Activated T-cell treated with anti-CD3 and anti-CD28 coated beads, Interleukin-2, amount 50 U/mL, for 4 hours (primary cell): ENCODE data around the gene NASP. TPM values are rescaled to one million over a fixed set of nuclear protein-coding genes. Genes with fewer than 3 reads are reported as not detected.

Experiments used
- ATAC-seq, 2 donors: fragments of 200-7000 bp; cut with Tn5 transposase; one replicate each; pipeline ENCODE4 v1.10.0; 2021
- DNase-seq: peaks from one replicate; pipeline ENCODE4 v3.0.0-alpha.2; 2020
- H3K27me3 Mint-ChIP-seq: one replicate; pipeline ENCODE4 v1.8.0; 2021; ENCODE audit warnings: low read depth, mixed read lengths
- H3K36me3 Mint-ChIP-seq: one replicate; pipeline ENCODE4 v1.8.0; 2022; ENCODE audit warnings: mixed read lengths; ENCODE audit not compliant: insufficient read depth
- H3K4me1 Mint-ChIP-seq: one replicate; pipeline ENCODE4 v1.8.0; 2021; ENCODE audit warnings: low read depth, mixed read lengths
- H3K4me3 Mint-ChIP-seq: one replicate; pipeline ENCODE4 v1.8.0; 2021; ENCODE audit warnings: mild to moderate bottlenecking, moderate library complexity, mixed read lengths
- H3K9me3 Mint-ChIP-seq: one replicate; pipeline ENCODE4 v1.8.0; 2021; ENCODE audit warnings: mixed read lengths
- total RNA-seq, 3 donors: library from RNA; stranded (reverse); gene quantifications; one replicate each; pipeline ENCODE4 v1.2.1, GENCODE V29; 2021

The NASP gene
- total RNA-seq, 3 donors from 2014 or later: 243 to 271 (median 268) TPM

- Mint-ChIP-seq H3K36me3 (peaks cover 14% of the 10 kb centered on the region), H3K27me3 (no peaks in the 10 kb centered on the region), H3K4me1 (peaks cover 19% of the 10 kb centered on the region), H3K4me3 (no peak overlapping the region), H3K9me3 (no peaks in the 10 kb centered on the region)
- DNase-seq (no peak), ATAC-seq (no peak)
Observed at GRCh38 chr1:45554198-45554597, 29.6 kb upstream of the NASP start.

GRCh38 chr1:45557422-45557944, 26.4 kb upstream of the NASP start:
- ATAC-seq (no peak), DNase-seq (no peak)
- peaks cover 9% of the 10 kb centered on the region for H3K4me1 Mint-ChIP-seq
- peaks cover 18% of the 10 kb centered on the region for H3K36me3 Mint-ChIP-seq
- H3K9me3 Mint-ChIP-seq: no peaks in the 10 kb centered on the region
- no peak overlapping the region for H3K4me3 Mint-ChIP-seq
- H3K27me3 Mint-ChIP-seq: no peaks in the 10 kb centered on the region

GRCh38 chr1:45563843-45564242, 20.0 kb upstream of the NASP start:
- ATAC-seq (no peak), DNase-seq (no peak)
- peaks cover 35% of the 10 kb centered on the region for H3K36me3 Mint-ChIP-seq
- no peaks in the 10 kb centered on the region for H3K9me3 Mint-ChIP-seq
- H3K27me3 Mint-ChIP-seq: no peaks in the 10 kb centered on the region
- no peak overlapping the region for H3K4me3 Mint-ChIP-seq
- no peaks in the 10 kb centered on the region for H3K4me1 Mint-ChIP-seq

- DNase-seq (no peak), ATAC-seq (no peak)
- H3K4me3 Mint-ChIP-seq: no peak overlapping the region
- H3K27me3 Mint-ChIP-seq: no peaks in the 10 kb centered on the region
- H3K9me3 Mint-ChIP-seq: no peaks in the 10 kb centered on the region
- H3K36me3 Mint-ChIP-seq: peaks cover 33% of the 10 kb centered on the region
- H3K4me1 Mint-ChIP-seq: no peaks in the 10 kb centered on the region
Observed at GRCh38 chr1:45566722-45567121, 17.1 kb upstream of the NASP start.

- H3K9me3 Mint-ChIP-seq: no peaks in the 10 kb centered on the region
- peaks cover 29% of the 10 kb centered on the region for H3K36me3 Mint-ChIP-seq
- ATAC-seq: no peak
- no peak overlapping the region for H3K4me3 Mint-ChIP-seq
- DNase-seq: no peak
- H3K4me1 Mint-ChIP-seq: no peaks in the 10 kb centered on the region
- no peaks in the 10 kb centered on the region for H3K27me3 Mint-ChIP-seq
Observed at GRCh38 chr1:45567911-45568310, 15.9 kb upstream of the NASP start.

- Mint-ChIP-seq H3K36me3 (peaks cover 29% of the 10 kb centered on the region), H3K4me1 (no peaks in the 10 kb centered on the region), H3K4me3 (no peak overlapping the region), H3K27me3 (no peaks in the 10 kb centered on the region), H3K9me3 (no peaks in the 10 kb centered on the region)
- DNase-seq (no peak), ATAC-seq (no peak)
Observed at GRCh38 chr1:45568421-45568820, 15.4 kb upstream of the NASP start.

- ATAC-seq (peak in 1 of 2 donors; percentile 19), DNase-seq (no peak)
- no peaks in the 10 kb centered on the region for H3K27me3 Mint-ChIP-seq
- H3K4me3 Mint-ChIP-seq: no peak overlapping the region
- H3K36me3 Mint-ChIP-seq: peaks cover 22% of the 10 kb centered on the region
- no peaks in the 10 kb centered on the region for H3K9me3 Mint-ChIP-seq
- H3K4me1 Mint-ChIP-seq: no peaks in the 10 kb centered on the region
Observed at GRCh38 chr1:45569571-45569961, 14.3 kb upstream of the NASP start.

GRCh38 chr1:45569962-45570581, 13.8 kb upstream of the NASP start:
- Mint-ChIP-seq H3K9me3 (no peaks in the 10 kb centered on the region), H3K4me3 (no peak overlapping the region), H3K36me3 (peaks cover 22% of the 10 kb centered on the region), H3K27me3 (no peaks in the 10 kb centered on the region), H3K4me1 (no peaks in the 10 kb centered on the region)
- DNase-seq: peak; percentile 67
- peak; percentile 94 to 96 for ATAC-seq

GRCh38 chr1:45570631-45571030, 13.2 kb upstream of the NASP start:
- Mint-ChIP-seq H3K36me3 (peaks cover 22% of the 10 kb centered on the region), H3K4me3 (no peak overlapping the region), H3K9me3 (no peaks in the 10 kb centered on the region), H3K4me1 (no peaks in the 10 kb centered on the region), H3K27me3 (no peaks in the 10 kb centered on the region)
- no peak for ATAC-seq
- DNase-seq: no peak

- Mint-ChIP-seq H3K4me3 (no peak overlapping the region), H3K4me1 (no peaks in the 10 kb centered on the region), H3K27me3 (no peaks in the 10 kb centered on the region), H3K36me3 (peaks cover 7% of the 10 kb centered on the region), H3K9me3 (no peaks in the 10 kb centered on the region)
- ATAC-seq (no peak), DNase-seq (no peak)
Observed at GRCh38 chr1:45573231-45573804, 10.5 kb upstream of the NASP start.

- peaks cover 3% of the 10 kb centered on the region for H3K36me3 Mint-ChIP-seq
- no peaks in the 10 kb centered on the region for H3K27me3 Mint-ChIP-seq
Observed at GRCh38 chr1:45574105-45574626, 9.7 kb upstream of the NASP start.

GRCh38 chr1:45583264-45583665, 576 bp upstream of the NASP start:
- no peaks in the 10 kb centered on the region for H3K27me3 Mint-ChIP-seq
- no peaks in the 10 kb centered on the region for H3K9me3 Mint-ChIP-seq
- peak; percentile 75 to 76 for ATAC-seq

More at GRCh38 chr1:45574105-45574626, 9.7 kb upstream of the NASP start:
- DNase-seq (no peak), ATAC-seq (no peak)
- Mint-ChIP-seq H3K4me3 (no peak overlapping the region), H3K9me3 (no peaks in the 10 kb centered on the region), H3K4me1 (no peaks in the 10 kb centered on the region)

GRCh38 chr1:45584351-45585109, 689 bp downstream of the NASP start:
- Mint-ChIP-seq H3K4me1 (peaks cover 30% of the 10 kb centered on the region), H3K4me3 (peak overlapping the region; percentile 99), H3K9me3 (no peaks in the 10 kb centered on the region), H3K36me3 (peaks cover 2% of the 10 kb centered on the region), H3K27me3 (no peaks in the 10 kb centered on the region)
- ATAC-seq (peak; percentile 44 to 52), DNase-seq (peak; percentile 80)

More at GRCh38 chr1:45583264-45583665, 576 bp upstream of the NASP start:
- H3K4me1 Mint-ChIP-seq: peaks cover 26% of the 10 kb centered on the region
- peak; percentile 91 for DNase-seq
- peaks cover 2% of the 10 kb centered on the region for H3K36me3 Mint-ChIP-seq
- peak overlapping the region; percentile 99 for H3K4me3 Mint-ChIP-seq

- ATAC-seq: no peak
Observed at GRCh38 chr1:45585110-45585426, 1.2 kb downstream of the NASP start.

More at GRCh38 chr1:45585110-45585426, 1.2 kb downstream of the NASP start:
- DNase-seq: no peak
- Mint-ChIP-seq H3K36me3 (peaks cover 2% of the 10 kb centered on the region), H3K9me3 (no peaks in the 10 kb centered on the region), H3K27me3 (no peaks in the 10 kb centered on the region), H3K4me1 (peaks cover 31% of the 10 kb centered on the region), H3K4me3 (peak overlapping the region; percentile 99)
